Measurements from ENCODE around the gene STMN1.
"Not testable (repeated sequence)": the region's sequence is repeated elsewhere in the genome, so short reads cannot be mapped to it uniquely, and the experiment has no call there.

DNA sequence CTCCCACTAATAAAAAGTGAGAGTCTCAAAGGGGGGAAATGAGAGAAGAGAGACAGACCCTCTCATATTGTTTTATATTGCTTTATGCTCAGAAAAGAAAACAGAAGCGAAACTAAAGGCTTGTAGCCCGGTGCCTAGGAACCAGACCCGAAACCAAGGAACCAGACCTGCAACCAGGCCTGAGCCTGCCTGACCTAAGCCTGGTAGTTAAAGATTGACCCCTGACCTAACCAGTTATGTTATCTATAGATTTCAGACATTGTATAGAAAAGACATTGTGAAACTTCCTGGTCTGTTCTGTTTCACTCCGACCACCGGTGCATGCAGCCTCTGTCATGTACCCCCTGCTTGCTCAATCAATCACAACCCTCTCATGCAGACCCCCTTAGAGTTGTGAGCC, 37.3 kb upstream of the STMN1 start:
- TF ChIP-seq CTCF (conservative IDR thresholded peaks at IDR 0.05); ZFX (IDR thresholded peaks at IDR 0.05): not testable (repeated sequence)
